HepG2 (cell line): ENCODE data around the gene C16orf87. TPM values are rescaled to one million over a fixed set of nuclear protein-coding genes. Genes with fewer than 3 reads are reported as not detected.

Experiments
- GPN1 ChIP-seq: sonication (generic); formaldehyde crosslinking; IDR thresholded peaks from 2 replicates; pipeline ENCODE4 v1.5.1; 2020; ENCODE audit warnings: missing genetic modification reagents, borderline replicate concordance
- KLF13 ChIP-seq: sonication (generic); formaldehyde crosslinking; IDR thresholded peaks from 2 replicates; pipeline ENCODE4 v1.4.0; 2020; ENCODE audit warnings: mild to moderate bottlenecking, missing genetic modification reagents
- MEIS2 ChIP-seq: sonication (generic); formaldehyde crosslinking; IDR thresholded peaks from 2 replicates; pipeline ENCODE4 v1.9.0; 2021; ENCODE audit warnings: mild to moderate bottlenecking, missing genetic modification reagents
- PHF20 ChIP-seq: sonication (generic); formaldehyde crosslinking; IDR thresholded peaks from 2 replicates; pipeline ENCODE4 v1.5.0; 2020; ENCODE audit warnings: mild to moderate bottlenecking, missing genetic modification reagents
- RBAK ChIP-seq: sonication (generic); formaldehyde crosslinking; IDR thresholded peaks from 2 replicates; pipeline ENCODE4 v1.5.1; 2020; ENCODE audit warnings: mild to moderate bottlenecking, missing genetic modification reagents
- ZMYM2 ChIP-seq: sonication (generic); formaldehyde crosslinking; IDR thresholded peaks from 2 replicates; pipeline ENCODE4 v1.8.0; 2022; ENCODE audit warnings: mild to moderate bottlenecking, missing genetic modification reagents
- ZMYM3 ChIP-seq: sonication (generic); formaldehyde crosslinking; IDR thresholded peaks from 2 replicates; pipeline ENCODE4 v1.5.1; 2020; ENCODE audit warnings: mild to moderate bottlenecking, missing genetic modification reagents
- ZNF547 ChIP-seq: sonication (generic); formaldehyde crosslinking; IDR thresholded peaks from 2 replicates; pipeline ENCODE4 v1.5.1; 2020; ENCODE audit warnings: mild to moderate bottlenecking, missing genetic modification reagents
- ZNF564 ChIP-seq: sonication (generic); formaldehyde crosslinking; IDR thresholded peaks from 2 replicates; pipeline ENCODE4 v1.8.1; 2023; ENCODE audit warnings: mild to moderate bottlenecking, missing genetic modification reagents
- ZNF790 ChIP-seq: sonication (generic); formaldehyde crosslinking; IDR thresholded peaks from 2 replicates; pipeline ENCODE4 v1.8.0; 2022; ENCODE audit warnings: missing genetic modification reagents, mild to moderate bottlenecking, borderline replicate concordance
- polyA plus RNA-seq, 8 experiments: library from polyadenylated mRNA; depleted of rRNA in 3 of 8; stranded (reverse) in 7 of 8; unstranded in 1 of 8; fragments of >200 nt; fragmentation: Illumina TruSeq in 4 of 8; extraction: Trizol in 4 of 8; gene quantifications; 2 replicates each; pipeline versions ENCODE4 v1.2.1 to v1.2.3, GENCODE V29; 2011 to 2016; ENCODE audit warnings: low read depth in 4 of 8, missing spikeins in 1 of 8, mixed read lengths in 1 of 8; ENCODE audit not compliant: insufficient read depth in 1 of 8
- total RNA-seq, 5 experiments: library from RNA; depleted of rRNA; stranded (reverse); fragments of >200 nt; fragmentation: Illumina TruSeq; extraction: Trizol; gene quantifications; 2 replicates each; pipeline ENCODE4 v1.2.3, GENCODE V29; 2016; ENCODE audit warnings: low read depth in 1 of 5
- TF ChIP-seq, protein P1 (sequence below): sonication (generic); formaldehyde crosslinking; IDR thresholded peaks from 2 replicates; pipeline ENCODE4 v1.8.1; 2023; ENCODE audit warnings: mild to moderate bottlenecking, moderate library complexity, missing genetic modification reagents
- TF ChIP-seq, protein P2 (sequence below): sonication (generic); formaldehyde crosslinking; IDR thresholded peaks from 2 replicates; pipeline ENCODE4 v1.4.0; 2020; ENCODE audit warnings: missing genetic modification reagents
- TF ChIP-seq, protein P3 (sequence below): sonication (generic); formaldehyde crosslinking; IDR thresholded peaks from 2 replicates; pipeline ENCODE4 v1.4.0; 2020; ENCODE audit warnings: missing genetic modification reagents
- TF ChIP-seq, protein P4 (sequence below): sonication (generic); formaldehyde crosslinking; IDR thresholded peaks from 2 replicates; pipeline ENCODE4 v1.5.1; 2020; ENCODE audit warnings: missing genetic modification reagents, mild to moderate bottlenecking, borderline replicate concordance
- TF ChIP-seq, protein P5 (sequence below): sonication (generic); formaldehyde crosslinking; IDR thresholded peaks from 2 replicates; pipeline ENCODE4 v1.5.0; 2020; ENCODE audit warnings: missing genetic modification reagents
- TF ChIP-seq, protein P6 (sequence below): sonication (generic); formaldehyde crosslinking; IDR thresholded peaks from 2 replicates; pipeline ENCODE4 v1.8.0; 2022; ENCODE audit warnings: low read depth, missing genetic modification reagents

C16orf87 gene
- total and polyA plus RNA-seq, 2 of the 13 experiments (the other 11 are each of a cell fraction or from before 2014, with no cell fraction given) = 8.6 to 19.5 TPM

DNA sequence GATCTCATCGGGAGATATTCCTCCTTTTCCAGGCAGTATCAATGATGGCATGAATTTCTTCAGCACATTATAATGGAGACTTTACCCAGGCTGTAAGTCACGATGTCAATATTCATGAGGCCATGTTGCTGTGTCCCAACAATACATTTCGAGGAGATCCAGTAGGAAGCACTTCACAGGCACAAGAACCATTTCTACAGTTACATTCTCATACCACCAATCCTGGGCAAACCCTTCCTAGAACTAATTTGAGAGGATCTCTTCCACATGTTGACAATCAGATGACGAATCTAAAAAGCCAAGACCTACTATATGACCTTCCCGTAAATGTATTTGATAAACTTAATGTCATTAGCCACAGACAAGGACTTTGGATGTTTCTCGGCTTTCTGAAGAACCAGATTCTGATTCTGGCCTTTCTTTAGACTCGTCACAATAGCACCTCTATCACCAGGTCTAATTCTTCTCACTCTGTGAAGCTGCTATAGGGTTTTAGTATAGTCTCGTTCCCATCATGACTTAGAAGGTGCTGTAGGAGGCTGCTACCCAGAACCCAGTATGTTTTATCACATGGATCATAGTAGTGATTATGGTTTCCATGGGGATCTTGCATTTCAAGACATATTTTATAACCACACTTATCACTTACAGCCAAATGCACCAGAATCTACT, 40.2 kb downstream of the C16orf87 start (continued):
- TF ChIP-seq ZMYM3 (CRISPR knock-in tag) (no peak), ZMYM2 (no peak), MEIS2 (CRISPR knock-in tag) (no peak), ZNF790 (CRISPR knock-in tag) (no peak), ZNF547 (CRISPR knock-in tag) (peak; percentile 6; the same call in 1 of the 2 replicates), KLF13 (CRISPR knock-in tag) (no peak), PHF20 (0 out of 2 replicates have a peak, but pooled peaks have one; percentile 27), ZNF564 (CRISPR knock-in tag) (0 out of 2 replicates have a peak, but pooled peaks have one; percentile 44), RBAK (CRISPR knock-in tag) (no peak), GPN1 (no peak)
- TF ChIP-seq, protein P1, sequence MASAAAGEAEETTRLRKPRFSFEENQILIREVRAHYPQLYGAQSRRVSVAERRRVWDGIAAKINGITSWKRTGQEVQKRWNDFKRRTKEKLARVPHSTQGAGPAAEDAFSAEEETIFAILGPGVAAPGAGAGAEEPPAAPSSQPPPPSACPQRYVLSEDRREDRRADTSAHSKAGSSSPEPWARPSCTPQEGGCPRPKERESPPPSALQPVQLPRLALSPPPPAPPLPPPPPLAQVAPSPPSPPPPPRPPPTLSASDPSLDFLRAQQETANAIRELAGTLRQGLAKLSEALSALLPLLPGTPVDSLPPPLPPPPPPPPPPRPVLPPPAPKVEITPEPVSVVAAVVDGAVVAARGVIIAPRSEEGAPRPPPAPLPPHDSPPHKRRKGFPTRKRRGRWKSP = peak; percentile 18; the same call in 1 of the 2 replicates
- TF ChIP-seq, protein P2, sequence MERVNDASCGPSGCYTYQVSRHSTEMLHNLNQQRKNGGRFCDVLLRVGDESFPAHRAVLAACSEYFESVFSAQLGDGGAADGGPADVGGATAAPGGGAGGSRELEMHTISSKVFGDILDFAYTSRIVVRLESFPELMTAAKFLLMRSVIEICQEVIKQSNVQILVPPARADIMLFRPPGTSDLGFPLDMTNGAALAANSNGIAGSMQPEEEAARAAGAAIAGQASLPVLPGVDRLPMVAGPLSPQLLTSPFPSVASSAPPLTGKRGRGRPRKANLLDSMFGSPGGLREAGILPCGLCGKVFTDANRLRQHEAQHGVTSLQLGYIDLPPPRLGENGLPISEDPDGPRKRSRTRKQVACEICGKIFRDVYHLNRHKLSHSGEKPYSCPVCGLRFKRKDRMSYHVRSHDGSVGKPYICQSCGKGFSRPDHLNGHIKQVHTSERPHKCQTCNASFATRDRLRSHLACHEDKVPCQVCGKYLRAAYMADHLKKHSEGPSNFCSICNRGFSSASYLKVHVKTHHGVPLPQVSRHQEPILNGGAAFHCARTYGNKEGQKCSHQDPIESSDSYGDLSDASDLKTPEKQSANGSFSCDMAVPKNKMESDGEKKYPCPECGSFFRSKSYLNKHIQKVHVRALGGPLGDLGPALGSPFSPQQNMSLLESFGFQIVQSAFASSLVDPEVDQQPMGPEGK (CRISPR knock-in tag) = no peak
- TF ChIP-seq, protein P3, sequence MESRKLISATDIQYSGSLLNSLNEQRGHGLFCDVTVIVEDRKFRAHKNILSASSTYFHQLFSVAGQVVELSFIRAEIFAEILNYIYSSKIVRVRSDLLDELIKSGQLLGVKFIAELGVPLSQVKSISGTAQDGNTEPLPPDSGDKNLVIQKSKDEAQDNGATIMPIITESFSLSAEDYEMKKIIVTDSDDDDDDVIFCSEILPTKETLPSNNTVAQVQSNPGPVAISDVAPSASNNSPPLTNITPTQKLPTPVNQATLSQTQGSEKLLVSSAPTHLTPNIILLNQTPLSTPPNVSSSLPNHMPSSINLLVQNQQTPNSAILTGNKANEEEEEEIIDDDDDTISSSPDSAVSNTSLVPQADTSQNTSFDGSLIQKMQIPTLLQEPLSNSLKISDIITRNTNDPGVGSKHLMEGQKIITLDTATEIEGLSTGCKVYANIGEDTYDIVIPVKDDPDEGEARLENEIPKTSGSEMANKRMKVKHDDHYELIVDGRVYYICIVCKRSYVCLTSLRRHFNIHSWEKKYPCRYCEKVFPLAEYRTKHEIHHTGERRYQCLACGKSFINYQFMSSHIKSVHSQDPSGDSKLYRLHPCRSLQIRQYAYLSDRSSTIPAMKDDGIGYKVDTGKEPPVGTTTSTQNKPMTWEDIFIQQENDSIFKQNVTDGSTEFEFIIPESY (CRISPR knock-in tag) = no peak
- TF ChIP-seq, protein P4, sequence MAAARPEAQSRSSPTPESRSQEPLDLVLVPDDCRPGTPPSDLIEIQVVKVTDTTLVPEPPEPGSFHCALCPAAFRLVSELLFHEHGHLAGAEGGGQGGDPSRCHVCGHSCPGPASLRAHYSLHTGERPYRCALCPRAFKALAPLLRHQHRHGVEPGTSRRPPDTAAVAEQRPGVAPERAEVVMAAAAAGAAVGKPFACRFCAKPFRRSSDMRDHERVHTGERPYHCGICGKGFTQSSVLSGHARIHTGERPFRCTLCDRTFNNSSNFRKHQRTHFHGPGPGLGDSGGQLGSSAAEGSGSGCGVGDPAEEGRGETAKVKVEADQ = peak; percentile 4; the same call in 1 of the 2 replicates
- TF ChIP-seq, protein P5, sequence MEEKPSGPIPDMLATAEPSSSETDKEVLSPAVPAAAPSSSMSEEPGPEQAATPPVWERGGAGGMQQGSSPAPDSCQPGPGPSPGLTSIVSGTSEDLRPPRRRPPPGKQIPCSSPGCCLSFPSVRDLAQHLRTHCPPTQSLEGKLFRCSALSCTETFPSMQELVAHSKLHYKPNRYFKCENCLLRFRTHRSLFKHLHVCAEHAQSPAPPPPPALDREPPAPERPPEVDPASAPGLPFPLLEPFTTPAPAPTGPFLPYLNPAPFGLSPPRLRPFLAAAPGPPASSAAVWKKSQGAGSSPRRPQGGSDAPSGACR (CRISPR knock-in tag) = no peak
- TF ChIP-seq, protein P6, sequence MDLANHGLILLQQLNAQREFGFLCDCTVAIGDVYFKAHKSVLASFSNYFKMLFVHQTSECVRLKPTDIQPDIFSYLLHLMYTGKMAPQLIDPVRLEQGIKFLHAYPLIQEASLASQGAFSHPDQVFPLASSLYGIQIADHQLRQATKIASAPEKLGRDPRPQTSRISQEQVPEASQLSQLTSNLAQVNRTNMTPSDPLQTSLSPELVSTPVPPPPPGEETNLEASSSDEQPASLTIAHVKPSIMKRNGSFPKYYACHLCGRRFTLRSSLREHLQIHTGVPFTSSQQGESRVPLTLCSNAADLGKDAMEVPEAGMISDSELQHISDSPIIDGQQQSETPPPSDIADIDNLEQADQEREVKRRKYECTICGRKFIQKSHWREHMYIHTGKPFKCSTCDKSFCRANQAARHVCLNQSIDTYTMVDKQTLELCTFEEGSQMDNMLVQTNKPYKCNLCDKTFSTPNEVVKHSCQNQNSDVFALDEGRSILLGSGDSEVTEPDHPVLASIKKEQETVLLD (CRISPR knock-in tag) = no peak
